HEK293 (cell line): ENCODE results near the gene DDI1.

Experiments used
- CTCF ChIA-PET: fragments of 350-600 bp; formaldehyde crosslinking; extraction: SDS; loops from one replicate; lab custom pipeline; 2021; ENCODE audit warnings: antibody characterized with exemption; lab: Yijun Ruan, JAX
- POLR2A ChIA-PET: fragments of 300-600 bp; formaldehyde crosslinking; extraction: SDS; loops from one replicate; lab custom pipeline; 2020; ENCODE audit warnings: antibody characterized with exemption, inconsistent platforms; lab: Yijun Ruan, JAX
- H3K27ac ChIP-seq: fragments of 200-500 bp; sonication (Bioruptor generic); 2 replicates; pipeline ENCODE4 v1.5.1; 2014; ENCODE audit warnings: low read depth, low read length, control low read depth, inconsistent platforms; ENCODE audit errors: extremely low read depth
- H3K36me3 ChIP-seq, 2 experiments: fragments of 200-500 bp in 1 of 2; sonication (Bioruptor generic) in 1 of 2; 1 replicate in 1 of 2; 2 replicates in 1 of 2; pipeline ENCODE4 v1.5.1; 2014 to 2017; ENCODE audit warnings: inconsistent platforms in 2 of 2, low read length in 2 of 2; ENCODE audit not compliant: control insufficient read depth in 2 of 2, insufficient read depth in 1 of 2
- H3K4me1 ChIP-seq: fragments of 200-500 bp; sonication (Bioruptor generic); 2 replicates; pipeline ENCODE4 v1.5.1; 2014; ENCODE audit warnings: mild to moderate bottlenecking, low read length, inconsistent platforms; ENCODE audit not compliant: control insufficient read depth, insufficient read depth
- H3K4me3 ChIP-seq: 2 replicates; pipeline ENCODE4 v1.5.1; 2011; ENCODE audit warnings: low read depth, mild to moderate bottlenecking, control low read depth, low read length, moderate library complexity
- H3K9me3 ChIP-seq: fragments of 200-500 bp; sonication (Bioruptor generic); 2 replicates; pipeline ENCODE4 v1.5.1; 2014; ENCODE audit warnings: low read depth, low read length, inconsistent platforms; ENCODE audit not compliant: control insufficient read depth, insufficient read depth
- BCL11B ChIP-seq: fragments of 450-650 bp; formaldehyde crosslinking; IDR thresholded peaks from 2 replicates; pipeline ENCODE4 v1.5.1; 2016; ENCODE audit warnings: low read depth, missing biosample characterization, missing genetic modification characterization
- GLI4 ChIP-seq: fragments of 450-650 bp; formaldehyde crosslinking; IDR thresholded peaks from 2 replicates; pipeline ENCODE4 v1.5.1; 2016; ENCODE audit warnings: missing biosample characterization, missing genetic modification characterization
- GLIS1 ChIP-seq: fragments of 450-650 bp; formaldehyde crosslinking; IDR thresholded peaks from 2 replicates; pipeline ENCODE4 v1.5.1; 2016; ENCODE audit warnings: missing biosample characterization, missing genetic modification characterization
- GLIS2 ChIP-seq: fragments of 450-650 bp; formaldehyde crosslinking; IDR thresholded peaks from 2 replicates; pipeline ENCODE4 v1.5.1; 2016; ENCODE audit warnings: missing biosample characterization, missing genetic modification characterization
- KLF16 ChIP-seq: fragments of 450-650 bp; formaldehyde crosslinking; IDR thresholded peaks from 2 replicates; pipeline ENCODE4 v1.5.1; 2017; ENCODE audit warnings: missing biosample characterization, missing genetic modification characterization
- PATZ1 ChIP-seq: fragments of 450-650 bp; formaldehyde crosslinking; IDR thresholded peaks from 2 replicates; pipeline ENCODE4 v1.5.1; 2016; ENCODE audit warnings: missing biosample characterization, missing genetic modification characterization
- SP3 ChIP-seq: fragments of 450-650 bp; formaldehyde crosslinking; IDR thresholded peaks from 2 replicates; pipeline ENCODE4 v1.5.1; 2016; ENCODE audit warnings: missing biosample characterization, missing genetic modification characterization
- YY1 ChIP-seq: fragments of 450-650 bp; formaldehyde crosslinking; IDR thresholded peaks from 2 replicates; pipeline ENCODE4 v1.5.1; 2018; ENCODE audit warnings: missing biosample characterization, missing genetic modification characterization
- ZBTB48 ChIP-seq: fragments of 450-650 bp; formaldehyde crosslinking; IDR thresholded peaks from 2 replicates; pipeline ENCODE4 v1.5.1; 2016; ENCODE audit warnings: missing biosample characterization, missing genetic modification characterization
- ZNF2 ChIP-seq: fragments of 450-650 bp; formaldehyde crosslinking; IDR thresholded peaks from 2 replicates; pipeline ENCODE4 v1.5.1; 2016; ENCODE audit warnings: missing biosample characterization, missing genetic modification characterization
- ZNF274 ChIP-seq, 2 experiments: fragments of 200-500 bp in 1 of 2; fragments of 450-650 bp in 1 of 2; sonication (Bioruptor generic) in 1 of 2; formaldehyde crosslinking in 1 of 2; IDR thresholded peaks; 2 replicates each; pipeline versions ENCODE4 v1.5.1 to v1.6.1; 2014 to 2016; ENCODE audit warnings: borderline replicate concordance in 1 of 2, inconsistent platforms in 1 of 2, low read length in 1 of 2, missing biosample characterization in 1 of 2, missing genetic modification characterization in 1 of 2
- ZNF391 ChIP-seq: fragments of 450-650 bp; formaldehyde crosslinking; IDR thresholded peaks from 2 replicates; pipeline ENCODE4 v1.5.1; 2016; ENCODE audit warnings: low read depth, missing biosample characterization, missing genetic modification characterization, borderline replicate concordance
- ZNF423 ChIP-seq: fragments of 450-650 bp; formaldehyde crosslinking; IDR thresholded peaks from 2 replicates; pipeline ENCODE4 v1.5.1; 2016; ENCODE audit warnings: missing biosample characterization, missing genetic modification characterization
- ZNF521 ChIP-seq: fragments of 450-650 bp; formaldehyde crosslinking; IDR thresholded peaks from 2 replicates; pipeline ENCODE4 v1.5.1; 2017; ENCODE audit warnings: missing biosample characterization, mild to moderate bottlenecking, missing genetic modification characterization
- ZNF558 ChIP-seq: fragments of 450-650 bp; formaldehyde crosslinking; IDR thresholded peaks from 2 replicates; pipeline ENCODE4 v1.5.1; 2016; ENCODE audit warnings: missing biosample characterization, missing genetic modification characterization
- ZNF585B ChIP-seq: fragments of 450-650 bp; formaldehyde crosslinking; IDR thresholded peaks from 2 replicates; pipeline ENCODE4 v1.5.1; 2016; ENCODE audit warnings: missing biosample characterization, missing genetic modification characterization
- ZNF596 ChIP-seq: fragments of 450-650 bp; IDR thresholded peaks from 2 replicates; pipeline ENCODE4 v1.5.0; 2018; ENCODE audit warnings: missing biosample characterization, mild to moderate bottlenecking, missing genetic modification characterization, moderate library complexity
- ZNF610 ChIP-seq: fragments of 450-650 bp; formaldehyde crosslinking; IDR thresholded peaks from 2 replicates; pipeline ENCODE4 v1.5.1; 2016; ENCODE audit warnings: missing biosample characterization, missing genetic modification characterization, borderline replicate concordance
- ZNF660 ChIP-seq: fragments of 450-650 bp; IDR thresholded peaks from 2 replicates; pipeline ENCODE4 v1.5.1; 2018; ENCODE audit warnings: missing biosample characterization, mild to moderate bottlenecking, missing genetic modification characterization
- TF ChIP-seq, protein P1 (sequence below): fragments of 450-650 bp; formaldehyde crosslinking; IDR thresholded peaks from 2 replicates; pipeline ENCODE4 v1.5.1; 2016; ENCODE audit warnings: missing biosample characterization, missing genetic modification characterization, low read depth
- TF ChIP-seq, protein P2 (sequence below): fragments of 450-650 bp; formaldehyde crosslinking; IDR thresholded peaks from 2 replicates; pipeline ENCODE4 v1.5.1; 2016; ENCODE audit warnings: missing biosample characterization, missing genetic modification characterization

DDI1 gene

DNA sequence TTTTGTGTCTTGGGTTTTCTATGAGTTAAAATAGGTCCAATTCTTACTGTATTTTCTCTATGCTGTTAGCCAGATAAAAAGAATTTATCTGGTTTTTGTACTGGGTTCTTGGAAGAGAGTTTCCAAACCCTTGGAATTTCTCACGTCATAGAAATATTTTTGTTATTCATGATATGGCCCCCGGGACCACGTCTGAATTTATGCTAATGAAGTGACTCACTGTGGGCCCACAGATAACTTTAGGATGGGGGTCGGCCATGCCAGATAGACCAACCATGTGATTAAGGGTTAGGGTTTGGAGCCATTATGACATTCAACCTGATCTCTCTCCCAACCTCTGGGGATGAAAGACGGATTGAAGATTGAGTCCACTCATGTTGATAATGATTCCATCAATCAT is 35.6 kb upstream of the DDI1 start (continued):
- TF ChIP-seq, protein P1, sequence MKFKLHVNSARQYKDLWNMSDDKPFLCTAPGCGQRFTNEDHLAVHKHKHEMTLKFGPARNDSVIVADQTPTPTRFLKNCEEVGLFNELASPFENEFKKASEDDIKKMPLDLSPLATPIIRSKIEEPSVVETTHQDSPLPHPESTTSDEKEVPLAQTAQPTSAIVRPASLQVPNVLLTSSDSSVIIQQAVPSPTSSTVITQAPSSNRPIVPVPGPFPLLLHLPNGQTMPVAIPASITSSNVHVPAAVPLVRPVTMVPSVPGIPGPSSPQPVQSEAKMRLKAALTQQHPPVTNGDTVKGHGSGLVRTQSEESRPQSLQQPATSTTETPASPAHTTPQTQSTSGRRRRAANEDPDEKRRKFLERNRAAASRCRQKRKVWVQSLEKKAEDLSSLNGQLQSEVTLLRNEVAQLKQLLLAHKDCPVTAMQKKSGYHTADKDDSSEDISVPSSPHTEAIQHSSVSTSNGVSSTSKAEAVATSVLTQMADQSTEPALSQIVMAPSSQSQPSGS (tag by site-specific recombination), result no peak
- TF ChIP-seq ZNF2 (tag by site-specific recombination) (no peak), ZNF558 (tag by site-specific recombination) (no peak), BCL11B (tag by site-specific recombination) (no peak), ZNF596 (no peak), ZNF521 (no peak), GLIS1 (tag by site-specific recombination) (no peak)

GRCh38 chr11:104001561-104002056 is 34.8 kb upstream of the DDI1 start:
- POLR2A ChIA-PET, result no interaction called here
- H3K27ac ChIP-seq, result no peak overlapping the region

GRCh38 chr11:104003491-104003890 is 32.9 kb upstream of the DDI1 start:
- H3K36me3 ChIP-seq, result no peaks in the 10 kb centered on the region
- TF ChIP-seq BCL11B (tag by site-specific recombination) (no peak), ZNF423 (tag by site-specific recombination) (no peak), ZNF274 (IDR thresholded peaks at IDR 0.05; ENCODE audit: low read length) (no peak), ZNF274 (tag by site-specific recombination; IDR thresholded peaks at IDR 0.05; ENCODE audit: borderline replicate concordance) (no peak), SP3 (no peak), ZNF610 (no peak)
- H3K9me3 ChIP-seq, result no peaks in the 10 kb centered on the region
- ChIA-PET POLR2A (no interaction called here), CTCF (no interaction called here)
- H3K4me3 ChIP-seq, result no peak overlapping the region
- H3K27ac ChIP-seq, result no peak overlapping the region
- no peaks in the 10 kb centered on the region for H3K4me1 ChIP-seq

More at GRCh38 chr11:104001561-104002056, 34.8 kb upstream of the DDI1 start:
- CTCF ChIA-PET, result no interaction called here
- TF ChIP-seq ZNF423 (tag by site-specific recombination) (no peak), YY1 (no peak), ZNF391 (tag by site-specific recombination) (no peak), PATZ1 (tag by site-specific recombination) (no peak), GLIS1 (tag by site-specific recombination) (no peak), GLI4 (tag by site-specific recombination) (no peak), ZBTB48 (tag by site-specific recombination) (no peak), ZNF660 (no peak), GLIS2 (tag by site-specific recombination) (no peak), KLF16 (no peak), ZNF585B (tag by site-specific recombination) (no peak)
- TF ChIP-seq, protein P2, sequence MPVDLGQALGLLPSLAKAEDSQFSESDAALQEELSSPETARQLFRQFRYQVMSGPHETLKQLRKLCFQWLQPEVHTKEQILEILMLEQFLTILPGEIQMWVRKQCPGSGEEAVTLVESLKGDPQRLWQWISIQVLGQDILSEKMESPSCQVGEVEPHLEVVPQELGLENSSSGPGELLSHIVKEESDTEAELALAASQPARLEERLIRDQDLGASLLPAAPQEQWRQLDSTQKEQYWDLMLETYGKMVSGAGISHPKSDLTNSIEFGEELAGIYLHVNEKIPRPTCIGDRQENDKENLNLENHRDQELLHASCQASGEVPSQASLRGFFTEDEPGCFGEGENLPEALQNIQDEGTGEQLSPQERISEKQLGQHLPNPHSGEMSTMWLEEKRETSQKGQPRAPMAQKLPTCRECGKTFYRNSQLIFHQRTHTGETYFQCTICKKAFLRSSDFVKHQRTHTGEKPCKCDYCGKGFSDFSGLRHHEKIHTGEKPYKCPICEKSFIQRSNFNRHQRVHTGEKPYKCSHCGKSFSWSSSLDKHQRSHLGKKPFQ (tag by site-specific recombination), result no peak
- Histone ChIP-seq H3K9me3 (no peaks in the 10 kb centered on the region), H3K4me3 (no peak overlapping the region), H3K36me3 (no peaks in the 10 kb centered on the region), H3K4me1 (no peaks in the 10 kb centered on the region)
